GM18520 (cell line): ENCODE data around the gene SCN5A.
A peak's percentile ranks its signal among the peaks of the same experiment; 100 is the strongest.

Source experiments
- ATAC-seq: cut with Tn5 transposase; IDR thresholded peaks from one replicate; pipeline ENCODE4 v1.9.1; 2021; ENCODE audit not compliant: unreplicated experiment

SCN5A gene

DNA sequence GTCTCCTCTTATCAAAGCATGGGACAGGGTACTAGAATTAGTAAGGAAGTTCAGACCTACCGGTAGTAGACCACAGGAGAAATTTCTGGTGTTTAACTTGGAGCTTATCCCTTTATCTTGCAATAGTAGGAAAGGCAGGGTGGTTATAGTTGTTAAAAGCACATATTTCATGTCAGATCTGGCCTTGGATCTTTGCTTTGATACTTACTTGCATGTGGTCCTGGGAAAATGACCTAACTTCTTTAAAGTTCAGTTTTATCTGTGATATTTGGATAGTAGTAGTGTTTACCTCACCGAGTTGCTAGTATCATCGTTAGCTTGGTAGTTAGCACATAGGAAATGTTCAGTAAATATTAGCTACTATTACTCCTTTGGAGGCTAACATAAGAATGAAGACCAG is 137.9 kb downstream of the SCN5A start:
- ATAC-seq, result no peak

DNA sequence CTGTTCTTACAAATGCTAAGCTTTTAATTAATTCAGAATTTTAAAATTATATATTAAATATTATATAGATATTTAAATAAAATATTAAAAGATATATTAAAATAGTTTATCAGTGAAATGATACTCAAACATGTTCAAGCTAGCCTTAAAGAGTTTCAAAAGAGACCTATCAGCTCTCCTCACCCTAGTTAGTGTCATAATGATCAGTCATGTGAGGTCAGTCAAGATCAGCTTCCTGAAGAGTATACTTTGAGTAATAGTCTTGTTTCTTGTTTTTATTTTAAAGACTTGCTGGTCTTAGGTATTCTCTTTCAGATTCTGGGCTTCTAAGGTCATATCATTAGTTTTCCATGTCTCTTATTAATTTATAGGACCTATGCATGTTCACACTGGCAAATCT is 138.9 kb downstream of the SCN5A start:
- ATAC-seq, result no peak

GRCh38 chr3:38509732-38510131 is 139.8 kb downstream of the SCN5A start:
- ATAC-seq, result no peak

DNA sequence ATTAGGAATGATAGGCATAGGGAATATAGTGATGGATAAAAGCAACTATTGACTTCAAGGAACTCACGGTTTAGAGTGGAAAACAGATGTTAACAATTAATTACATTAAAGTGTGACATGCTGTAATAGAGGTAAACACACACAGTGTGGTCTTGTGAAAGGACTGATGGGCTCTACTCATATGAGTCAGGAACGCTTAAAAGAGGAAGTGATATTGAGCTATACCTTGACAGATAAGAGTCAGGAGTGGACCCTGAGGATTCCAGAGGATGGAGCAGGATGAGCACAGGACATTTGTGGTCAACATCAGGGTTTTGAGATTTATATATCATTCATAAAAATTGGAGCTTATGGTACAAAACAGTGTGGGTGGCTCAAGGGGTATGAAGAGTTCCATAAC is 142.4 kb downstream of the SCN5A start:
- peak; percentile 92 for ATAC-seq

DNA sequence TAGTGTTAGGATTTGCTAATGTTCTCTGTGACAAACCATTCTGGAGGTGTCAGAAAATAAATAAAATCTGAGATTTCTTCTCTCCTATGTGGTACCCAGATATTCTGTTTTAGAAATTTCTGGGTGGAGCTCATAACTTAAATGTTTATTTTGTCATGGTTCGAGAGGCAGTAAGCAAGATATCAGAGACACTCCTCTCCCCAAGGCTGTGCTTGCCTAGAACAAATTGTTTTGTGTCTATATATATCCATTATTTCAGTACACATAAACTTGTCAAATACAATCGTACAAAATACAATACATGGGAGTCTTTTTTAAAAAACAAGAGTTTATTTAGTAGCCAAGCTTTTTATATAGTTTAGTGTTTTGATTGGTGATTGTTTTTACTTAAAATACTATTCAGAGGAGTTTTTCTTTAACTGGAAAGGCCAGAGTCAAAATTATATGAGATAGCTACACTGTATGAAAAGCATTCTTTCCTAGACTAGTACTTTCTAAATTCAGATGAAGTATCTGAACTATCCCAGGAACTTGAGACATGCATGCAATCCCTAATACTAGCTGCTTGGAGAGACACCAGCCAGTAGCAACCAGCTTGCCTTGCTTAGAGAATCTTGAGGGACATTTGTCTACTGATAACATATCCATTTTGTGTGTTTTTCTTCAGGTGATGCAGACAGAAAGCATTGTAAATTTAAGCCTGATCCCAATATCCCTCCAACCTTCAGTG is 148.6 kb downstream of the SCN5A start:
- no peak for ATAC-seq
